ENCODE data around the gene KCNJ10.
"Not testable (repeated sequence)": the region's sequence is repeated elsewhere in the genome, so short reads cannot be mapped to it uniquely, and the experiment has no call there.

Gene KCNJ10

DNA sequence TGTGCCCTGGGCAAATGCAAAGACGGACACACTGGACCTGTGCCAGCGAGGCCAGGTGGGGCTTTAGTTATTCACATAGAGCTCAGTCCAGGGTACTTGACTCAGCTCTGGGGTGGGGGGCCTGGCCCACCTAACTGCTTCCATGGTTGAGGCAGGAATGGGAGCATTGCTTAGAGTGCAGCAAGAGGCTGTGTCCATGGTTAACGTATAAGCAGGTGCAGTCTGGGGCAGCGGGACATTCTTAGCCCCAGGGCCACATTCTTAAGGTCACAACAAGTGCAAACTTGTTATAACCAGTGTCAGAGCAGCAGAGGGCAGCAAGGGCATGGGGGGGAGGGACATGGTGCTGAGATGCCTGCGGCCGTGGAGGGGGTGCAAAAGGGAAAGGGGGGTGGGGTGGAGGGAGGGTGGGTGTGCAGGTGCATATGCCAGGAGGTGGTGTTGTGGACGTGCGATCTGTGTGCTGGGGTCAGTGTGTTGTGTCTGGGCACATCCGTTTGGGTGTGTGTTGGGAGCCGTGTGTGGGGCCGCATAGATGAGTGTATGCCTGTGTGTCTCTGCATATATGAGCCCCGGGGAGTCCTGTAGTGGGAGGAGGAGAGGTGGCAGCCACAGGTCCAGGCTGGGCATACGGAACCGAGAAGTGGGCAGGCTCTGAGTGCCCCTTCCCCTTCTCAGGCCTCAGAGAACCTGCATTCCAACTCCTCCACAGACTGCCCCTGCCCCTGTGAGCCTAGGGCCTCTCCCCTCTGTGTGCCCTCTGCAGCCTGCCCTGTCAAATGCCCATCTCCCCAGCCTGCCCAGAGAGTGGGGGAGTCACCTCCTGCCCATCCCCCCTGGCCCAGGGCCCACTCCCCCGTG, 8.4 kb downstream of the KCNJ10 start:
- no peak for DNase-seq (ENCODE audit: low read depth in 2 of 2)

DNA sequence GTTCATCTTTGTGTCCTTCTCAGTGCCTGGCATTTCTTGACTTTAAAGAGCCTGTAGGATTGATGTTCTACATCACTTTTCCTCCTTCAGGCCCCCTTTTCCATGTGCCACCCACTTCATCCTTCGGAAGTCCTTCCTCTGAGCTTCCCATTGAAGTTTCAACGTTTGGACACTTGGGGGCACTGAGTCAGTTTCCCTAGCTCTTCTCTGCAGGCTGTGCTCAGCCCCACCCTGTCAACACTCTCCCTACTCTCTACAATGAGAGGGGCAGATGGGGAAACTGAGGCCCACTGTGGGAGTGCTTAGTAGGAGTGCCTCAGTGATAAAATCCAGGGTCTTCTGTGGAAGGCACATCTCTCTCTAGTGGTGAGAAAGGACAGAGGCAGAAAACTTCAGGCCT, 11.9 kb downstream of the KCNJ10 start:
- no peak for DNase-seq (ENCODE audit: low read depth in 2 of 2)

DNA sequence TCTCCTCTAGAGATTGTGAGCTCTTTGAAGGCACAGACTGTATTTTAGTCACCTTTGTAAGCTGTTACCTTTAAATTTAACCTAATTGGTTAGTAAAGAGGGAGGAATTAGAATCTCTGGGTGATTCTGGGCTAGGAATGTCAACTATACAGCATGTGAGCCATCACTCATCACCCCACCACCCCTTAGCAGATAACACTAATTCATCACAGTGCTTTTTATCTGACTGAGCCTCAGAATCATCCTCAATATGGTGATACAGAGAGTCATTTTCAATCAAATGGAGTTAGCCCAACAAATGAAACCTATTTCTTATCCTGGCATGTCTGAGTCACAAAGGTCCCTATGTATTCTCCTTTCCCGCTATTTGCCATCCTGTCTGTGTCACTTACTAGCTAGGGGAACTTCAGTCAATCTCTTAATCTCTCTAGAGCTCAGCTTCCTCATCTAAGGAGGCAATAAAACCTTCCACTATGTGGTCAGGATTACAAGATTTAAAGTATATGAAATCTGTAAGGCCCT, 13.3 kb downstream of the KCNJ10 start:
- no peak for DNase-seq (ENCODE audit: low read depth in 2 of 2)

DNA sequence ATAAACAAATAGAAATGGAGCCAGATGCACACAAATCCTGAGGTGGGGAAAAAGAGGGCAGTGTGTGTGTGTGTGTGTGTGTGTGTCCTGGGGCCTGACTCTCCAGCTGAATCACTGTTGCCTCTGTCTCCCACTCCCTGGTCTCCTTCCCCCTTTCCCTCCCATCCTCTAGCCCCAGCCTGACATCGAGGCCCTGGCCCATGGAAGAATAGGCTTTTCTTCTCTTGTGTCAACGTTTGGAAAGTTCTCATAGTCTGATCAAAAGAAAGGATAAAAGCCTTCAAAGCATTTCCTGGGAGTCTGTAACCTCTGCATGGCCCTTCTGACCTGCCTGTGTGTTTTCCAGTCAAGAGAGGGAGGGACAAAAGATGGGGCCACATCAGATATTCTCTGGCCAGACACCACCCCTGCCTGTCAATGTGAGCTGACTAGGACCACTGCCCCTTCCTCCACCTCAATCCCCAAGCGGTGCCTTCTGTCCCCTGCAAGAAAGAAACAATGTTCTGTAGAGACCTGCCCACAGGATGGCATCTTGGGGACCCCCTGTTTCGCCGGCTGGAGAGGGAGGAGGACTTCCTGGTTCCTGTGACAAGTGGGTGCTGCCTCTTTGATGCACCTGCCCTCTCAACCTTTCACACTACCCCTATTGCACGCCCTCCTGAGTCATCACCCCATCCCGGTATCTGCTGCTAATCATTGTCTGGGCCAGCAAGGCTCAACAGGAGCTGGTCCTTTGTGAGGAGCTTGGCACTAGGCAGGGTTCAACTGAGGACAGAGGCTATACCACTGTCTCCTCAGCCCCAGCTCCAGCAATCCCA, 16.2 kb downstream of the KCNJ10 start:
- no peak for DNase-seq (ENCODE audit: low read depth in 2 of 2)

DNA sequence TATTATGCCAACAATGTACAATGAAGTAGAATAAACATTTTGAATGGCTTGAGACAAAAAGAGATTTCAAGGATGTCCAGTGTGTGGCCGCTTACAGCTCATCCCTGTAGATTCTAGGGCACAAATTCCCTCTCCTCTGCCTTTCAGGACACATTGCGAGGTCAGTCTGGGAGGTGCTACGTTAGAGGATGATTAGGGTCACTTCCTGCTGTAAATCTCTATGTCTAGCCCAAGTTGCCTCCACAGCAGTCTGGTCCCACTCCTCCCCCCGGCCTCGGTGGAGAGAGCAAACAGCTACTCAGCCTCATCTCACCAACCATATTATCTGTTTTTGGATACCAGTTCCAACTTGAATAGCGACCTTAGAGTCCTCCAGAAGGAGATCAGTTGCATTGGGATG, 17.0 kb downstream of the KCNJ10 start:
- DNase-seq (ENCODE audit: low read depth in 2 of 2): no peak

DNA sequence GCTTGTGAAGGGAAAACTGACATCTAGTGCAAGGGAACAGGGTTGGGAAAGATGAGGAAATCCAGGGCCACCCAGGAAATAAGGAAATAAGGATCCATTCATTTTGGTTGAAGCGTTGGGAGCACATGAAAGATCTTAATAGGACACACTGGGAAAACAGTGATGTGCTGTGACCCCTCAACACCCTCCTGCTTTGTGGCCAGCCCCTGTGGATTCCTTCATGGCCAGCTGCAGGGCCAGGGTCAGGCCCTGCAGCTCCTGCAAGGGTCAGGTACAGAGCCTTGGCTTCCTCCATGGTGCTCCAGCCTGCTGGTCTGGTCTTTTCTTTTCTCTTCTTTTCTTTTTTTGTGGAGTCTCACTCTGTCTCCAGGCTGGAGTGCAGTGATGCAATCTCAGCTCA, 19.3 kb downstream of the KCNJ10 start:
- DNase-seq (ENCODE audit: low read depth in 2 of 2): no peak

DNA sequence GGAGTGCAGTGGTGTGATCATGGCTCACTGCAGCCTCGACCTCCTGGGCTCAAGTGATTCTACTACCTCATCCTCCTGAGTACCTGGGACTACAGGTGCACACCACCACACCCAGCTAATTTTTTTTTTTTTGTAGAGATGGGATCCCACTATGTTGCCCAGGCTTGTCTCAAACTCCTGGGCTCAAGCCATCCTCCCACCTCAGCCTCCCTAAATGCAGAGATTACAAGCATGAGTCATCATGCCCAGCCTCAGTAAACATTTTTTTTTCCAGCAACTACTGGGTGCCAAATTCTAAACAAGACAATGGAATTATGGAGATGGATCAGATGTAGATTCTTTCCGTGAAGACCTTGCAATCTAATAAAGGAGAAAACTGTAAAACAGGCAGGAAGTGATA, 19.8 kb downstream of the KCNJ10 start:
- DNase-seq (ENCODE audit: low read depth in 2 of 2): not testable (repeated sequence)

DNA sequence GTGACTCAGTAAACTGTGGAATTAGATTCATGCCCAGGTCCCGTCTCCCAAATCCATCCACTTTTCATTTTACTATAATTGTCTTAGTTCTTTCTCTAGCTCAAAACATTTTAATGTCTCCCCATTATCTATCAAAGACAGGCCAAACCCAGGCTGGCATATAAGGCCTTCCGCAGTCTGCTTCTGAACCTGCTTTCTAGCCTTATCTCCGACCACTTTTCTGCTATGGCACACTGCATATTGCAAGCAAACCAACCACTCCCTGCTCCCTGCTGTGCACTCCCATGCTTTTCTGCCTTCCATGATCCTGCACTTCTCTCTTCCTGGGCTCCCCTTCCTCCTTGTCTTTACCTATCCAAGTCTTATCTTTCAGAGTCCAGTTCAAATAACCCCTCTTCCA, 20.9 kb downstream of the KCNJ10 start:
- no peak for DNase-seq (ENCODE audit: low read depth in 2 of 2)

DNA sequence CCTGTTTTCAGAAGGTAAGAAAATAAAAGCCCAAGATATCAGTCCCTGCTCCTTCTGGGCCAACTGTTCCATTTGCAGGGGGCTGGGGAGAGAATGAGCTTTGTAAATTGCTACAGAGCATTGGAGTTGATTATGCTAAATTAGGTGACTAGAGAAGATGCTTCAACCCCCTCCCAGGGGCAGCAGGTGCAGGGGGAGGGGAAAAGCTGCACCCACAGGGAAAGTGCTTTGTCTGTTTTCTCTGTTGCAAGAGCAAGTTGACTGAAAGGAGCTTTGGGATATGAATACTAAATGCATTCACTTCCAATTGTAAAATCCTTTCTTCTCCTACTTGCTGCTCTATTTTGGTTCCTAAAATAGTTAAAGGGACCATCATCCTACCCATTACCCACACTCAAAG, 21.6 kb downstream of the KCNJ10 start:
- DNase-seq (ENCODE audit: low read depth in 2 of 2): no peak

DNA sequence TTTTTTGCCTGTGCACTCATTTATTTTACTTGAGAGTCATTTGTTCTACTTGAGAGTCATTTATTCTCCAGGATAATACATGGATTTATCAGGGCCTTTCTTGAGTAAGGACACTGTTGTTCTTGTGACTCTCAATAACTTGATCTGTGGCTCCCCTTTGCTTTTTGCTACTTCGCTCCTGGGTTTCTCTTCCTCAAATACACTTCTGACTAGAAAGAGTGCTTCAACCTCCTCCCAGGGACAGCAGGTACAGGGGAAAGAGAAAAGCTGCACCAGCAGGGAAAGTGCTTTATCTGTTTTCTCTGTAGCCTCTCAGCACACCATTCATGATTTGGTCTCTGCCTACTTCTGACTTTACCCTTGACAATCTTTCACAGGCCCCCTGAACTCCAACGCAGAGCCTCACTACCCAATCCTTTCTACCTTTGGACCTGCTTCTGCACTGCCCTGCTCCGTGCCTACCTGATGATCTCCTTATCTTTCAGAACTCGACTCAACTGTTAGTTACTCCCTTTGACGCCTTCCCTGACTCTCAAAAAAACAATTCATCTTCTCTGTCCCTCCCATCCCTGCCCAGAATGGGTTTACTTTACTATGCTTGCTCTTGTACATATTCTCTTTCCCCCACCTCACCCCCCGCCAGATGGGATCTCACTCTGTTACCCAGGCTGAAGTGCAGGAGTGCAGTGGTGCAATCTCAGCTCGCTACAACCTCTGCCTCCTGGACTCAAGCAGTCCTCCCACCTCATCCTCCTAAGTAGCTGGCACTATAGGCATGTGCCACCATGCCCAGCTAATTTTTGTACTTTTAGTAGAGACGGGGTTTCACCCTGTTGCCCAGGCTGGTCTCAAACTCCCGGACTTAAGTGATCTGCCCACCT, 22.6 kb downstream of the KCNJ10 start:
- DNase-seq (ENCODE audit: low read depth in 2 of 2): no peak

DNA sequence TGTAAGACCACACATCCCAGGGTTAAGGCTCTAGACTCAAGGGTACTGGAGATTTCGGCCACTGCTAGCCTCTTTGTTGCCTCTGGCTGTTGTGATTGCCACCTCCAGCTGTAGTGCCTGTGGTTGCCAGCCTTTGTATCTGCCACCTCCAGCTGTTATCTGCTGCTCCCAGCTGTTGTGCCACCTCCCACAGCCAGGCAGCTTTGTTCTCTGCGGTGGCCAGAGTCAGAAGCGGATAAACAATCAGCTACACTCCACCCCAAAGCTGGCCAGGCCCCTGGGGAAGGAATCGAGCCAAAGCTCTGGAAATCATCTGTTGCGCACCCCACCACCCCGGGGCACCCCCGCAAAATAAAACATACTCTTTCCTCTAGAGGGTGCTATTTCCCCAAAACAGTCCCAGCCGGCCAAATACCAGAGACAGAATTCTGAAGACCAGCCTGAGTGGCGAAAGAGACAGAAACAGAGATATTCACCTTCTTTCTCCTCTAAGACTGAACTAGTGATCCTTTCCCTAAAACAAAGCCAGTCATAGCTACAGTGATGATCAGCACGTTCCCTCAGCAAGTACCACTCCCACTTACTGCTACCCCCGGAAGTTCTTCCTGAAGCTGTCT, 23.4 kb downstream of the KCNJ10 start:
- DNase-seq (ENCODE audit: low read depth in 2 of 2): peak in 1 of 2 donors; percentile 20

DNA sequence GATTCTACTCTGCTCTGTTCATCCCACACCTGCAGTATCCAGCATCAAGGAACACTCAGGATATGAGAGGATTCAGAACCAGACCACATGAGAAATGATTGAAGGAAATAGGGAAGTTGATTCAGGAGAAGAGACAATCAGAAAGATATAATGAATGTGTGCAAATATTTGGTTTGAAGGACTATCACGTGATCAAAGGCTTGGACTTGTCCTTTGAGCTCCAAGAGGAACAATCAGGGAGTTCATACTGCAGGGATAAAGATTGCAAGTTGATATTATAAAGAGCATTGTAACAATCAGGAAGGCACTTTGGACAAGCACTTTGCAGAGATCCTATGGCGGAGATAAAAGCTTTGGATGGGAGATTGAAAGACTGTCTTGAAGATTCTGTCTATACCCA, 24.3 kb downstream of the KCNJ10 start:
- no peak for DNase-seq (ENCODE audit: low read depth in 2 of 2)

DNA sequence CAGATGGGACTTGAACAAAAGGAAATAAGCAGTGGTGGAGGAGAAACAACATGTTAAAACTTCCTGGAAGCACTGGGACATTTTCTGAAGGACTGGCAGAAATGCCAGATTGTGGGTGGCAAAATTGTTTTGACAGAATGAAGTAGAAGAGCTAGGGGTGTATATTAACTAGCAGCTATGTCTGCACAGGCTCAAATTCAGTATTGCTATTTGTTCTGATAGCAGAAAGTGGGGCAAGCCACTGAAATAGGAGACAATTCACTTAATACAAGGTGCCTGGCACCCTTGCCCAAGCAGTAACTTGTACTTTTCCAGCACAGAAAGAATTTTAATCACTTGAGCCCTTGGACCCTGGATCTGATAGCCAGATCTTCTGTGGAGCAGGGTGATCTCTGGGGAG, 26.4 kb downstream of the KCNJ10 start:
- no peak for DNase-seq (ENCODE audit: low read depth in 2 of 2)

DNA sequence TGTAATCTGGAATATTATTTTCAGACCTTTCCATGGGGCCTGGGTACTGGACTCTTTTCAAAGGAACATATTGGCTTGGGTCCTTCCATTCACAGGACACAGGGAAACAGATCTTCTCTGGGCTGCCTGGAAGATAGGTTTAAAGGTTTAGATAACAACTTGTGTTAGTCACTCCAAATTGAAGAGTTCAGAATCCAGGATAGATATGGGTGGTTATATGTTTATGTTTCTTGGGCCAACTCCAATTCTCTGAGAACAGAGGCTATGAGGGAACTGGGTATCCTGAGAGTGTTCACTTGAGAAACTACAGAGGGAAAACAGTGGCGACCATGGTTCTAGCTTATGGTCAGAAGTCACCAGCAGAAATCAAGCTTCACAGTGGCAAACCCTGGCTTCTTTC, 29.5 kb downstream of the KCNJ10 start:
- DNase-seq (ENCODE audit: low read depth in 2 of 2): no peak

DNA sequence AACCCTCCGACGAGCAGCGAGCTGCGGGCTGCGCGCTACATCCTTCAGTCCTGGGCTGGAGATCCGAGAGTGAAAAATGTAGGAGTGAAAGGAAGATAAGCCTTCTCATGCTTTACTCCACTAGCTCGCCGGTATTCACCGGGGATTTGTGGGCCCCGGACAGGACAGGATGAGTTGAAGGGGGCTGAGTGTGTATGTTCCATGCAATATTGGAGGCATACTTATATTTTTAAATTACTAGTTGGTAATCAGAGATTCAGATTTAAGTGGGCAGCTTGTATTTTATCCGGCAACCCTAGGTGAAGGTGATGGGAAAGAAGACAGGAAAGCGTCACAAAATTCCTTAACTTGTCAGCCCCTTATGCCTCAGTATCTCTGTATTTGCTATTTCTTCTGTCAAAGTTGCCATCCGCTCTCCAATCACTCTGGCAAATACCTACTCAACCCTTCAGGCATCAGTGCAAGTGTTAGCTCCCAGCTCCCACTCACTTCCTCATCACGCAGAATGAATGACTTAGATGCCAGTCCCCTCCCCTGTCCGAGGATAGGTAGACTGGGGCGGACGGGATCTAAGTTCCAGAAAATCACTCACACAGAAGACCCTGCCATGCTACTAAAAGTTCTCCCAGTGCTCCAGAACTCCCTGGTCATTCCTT, 37.7 kb downstream of the KCNJ10 start:
- no peak for DNase-seq (ENCODE audit: low read depth in 2 of 2)

DNA sequence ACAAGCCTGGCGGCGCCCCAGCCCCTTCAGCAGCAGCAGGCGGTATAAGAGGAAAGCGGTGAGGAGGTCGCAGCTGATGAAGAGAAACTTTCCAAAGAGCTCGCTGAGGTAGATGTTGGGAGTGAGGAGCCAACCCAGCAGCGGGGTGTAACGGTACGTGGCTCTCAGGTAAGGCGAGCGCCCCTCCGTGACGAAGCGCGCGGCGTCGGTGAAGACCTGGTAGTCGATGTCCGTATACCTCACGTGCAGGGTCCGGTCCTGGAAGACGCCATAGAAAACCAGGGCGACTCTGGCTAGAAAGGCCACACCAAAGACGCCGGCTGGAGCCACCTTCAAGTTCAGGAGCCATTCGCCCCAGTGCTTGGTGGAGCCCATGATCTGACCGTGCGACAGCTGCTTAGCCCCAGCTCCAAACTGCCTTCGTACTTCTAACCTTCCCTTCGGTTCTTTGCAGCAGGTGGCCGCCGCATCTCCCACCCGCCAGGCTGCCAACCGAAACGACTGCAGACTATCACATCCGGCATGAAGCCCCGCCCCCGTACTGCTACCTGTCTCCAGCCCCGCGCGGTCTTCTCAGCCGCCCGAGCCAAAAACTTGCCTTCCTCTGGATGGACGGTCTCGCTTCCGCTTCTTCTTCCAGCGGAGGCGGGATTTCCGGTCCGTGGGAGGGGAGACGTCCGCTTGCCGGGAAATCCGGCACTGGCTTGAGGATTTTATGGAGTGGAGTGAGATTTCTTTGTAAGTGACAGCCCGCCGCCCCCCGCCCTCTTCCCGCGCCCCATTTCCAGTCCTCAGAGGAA, 38.4 kb downstream of the KCNJ10 start, which contains the start of gene PIGM:
Gene PIGM, minus strand, starts transcription at position 626 of the 800 bp plus-strand sequence. Its CDS starts 251 bp downstream, at position 375.
- peak; percentile 92 to 93 for DNase-seq (ENCODE audit: low read depth in 2 of 2)

DNA sequence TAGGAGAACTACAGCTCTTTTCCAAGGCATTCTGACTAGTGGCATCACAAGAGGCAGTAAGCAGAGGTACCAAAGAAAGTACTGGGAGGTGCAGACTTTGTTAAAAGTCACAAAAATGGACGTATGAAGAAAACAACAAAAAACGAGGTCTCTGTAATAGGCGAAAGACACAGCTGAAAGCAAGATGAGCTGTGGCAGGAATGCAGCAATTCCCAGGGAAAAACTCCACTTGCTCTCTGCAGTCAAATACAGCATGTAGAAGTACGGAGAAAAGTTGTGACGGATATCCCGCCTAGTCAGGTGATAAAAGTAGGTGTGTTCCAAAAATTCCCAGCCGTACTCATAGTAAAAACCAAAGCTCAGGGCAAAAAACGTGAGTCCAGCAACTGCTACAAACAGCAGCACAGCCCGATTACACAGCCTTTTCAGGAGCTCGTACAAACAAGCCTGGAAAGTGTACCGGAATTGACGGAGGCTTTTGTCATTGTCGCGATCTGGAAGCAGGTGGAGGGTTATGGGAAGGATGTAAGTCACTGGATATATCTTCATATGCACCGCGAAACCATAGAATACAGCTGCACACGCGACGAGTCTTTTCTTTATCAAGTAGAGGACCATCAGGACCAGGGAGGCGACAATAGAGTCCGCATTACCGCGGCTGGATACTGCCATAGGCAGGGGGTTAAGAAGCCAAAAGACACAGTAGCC, 39.1 kb downstream of the KCNJ10 start:
- no peak for DNase-seq (ENCODE audit: low read depth in 2 of 2)

DNA sequence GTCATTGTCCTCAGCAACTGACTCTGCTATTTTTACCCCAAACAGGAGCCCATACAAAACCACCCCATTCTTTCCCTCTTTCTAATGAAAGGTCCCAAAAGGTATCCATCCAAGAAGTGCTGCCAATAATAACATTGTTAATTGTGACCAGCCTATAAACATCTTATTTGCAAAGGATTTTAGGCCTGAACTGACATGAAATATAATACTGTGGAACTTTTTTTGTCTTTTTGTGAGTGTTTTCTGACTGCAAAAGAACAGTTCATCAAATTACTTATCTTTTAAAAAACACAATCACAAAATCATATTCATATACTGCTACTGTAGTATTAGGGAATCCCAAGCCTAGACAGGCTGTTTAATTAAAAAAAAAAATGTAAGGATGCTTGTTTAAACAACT, 41.5 kb downstream of the KCNJ10 start:
- DNase-seq (ENCODE audit: low read depth in 2 of 2): no peak

DNA sequence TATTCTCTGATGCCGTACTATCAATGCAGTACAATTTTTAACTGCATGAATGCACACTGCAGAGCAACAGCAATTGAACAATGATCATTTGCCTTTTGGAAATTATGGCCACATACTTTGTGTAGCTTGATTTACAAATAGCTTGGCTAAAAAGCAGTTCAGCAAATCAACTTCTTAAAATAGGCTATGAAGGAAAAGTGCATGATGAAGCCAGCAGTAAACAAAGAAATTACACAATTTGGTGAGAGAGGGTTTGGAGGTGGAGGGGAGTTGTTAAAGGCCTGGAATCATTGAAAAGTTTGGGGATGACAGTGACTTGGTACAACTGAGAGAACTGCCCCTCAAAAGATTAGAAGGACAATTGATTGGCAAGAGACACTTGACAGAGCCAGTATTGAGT, 44.6 kb downstream of the KCNJ10 start:
- DNase-seq (ENCODE audit: low read depth in 2 of 2): no peak

Measured in stimulated activated CD4-positive, alpha-beta T cell treated with anti-CD3 and anti-CD28 coated beads, Interleukin-4, amount 100 ng/mL, for 48 hours (primary cell).